Omental fat pad (tissue), 4 donors: ENCODE measurements around the gene CEP250. TPM values are rescaled to one million over a fixed set of nuclear protein-coding genes. Genes with fewer than 3 reads are reported as not detected.

ENCODE experiments used
- ATAC-seq: fragments of 150-250 bp; one replicate; pipeline ENCODE4 v1.9.1; 2016; ENCODE audit warnings: mild to moderate bottlenecking, moderate library complexity; ENCODE audit not compliant: low FRiP score
- DNase-seq: peaks from one replicate; pipeline ENCODE4 v3.0.0-alpha.2; 2019; ENCODE audit warnings: low spot score
- CTCF ChIP-seq, 3 donors: fragments of 450-650 bp; IDR thresholded peaks; one replicate each; pipeline ENCODE4 v1.5.1; 2016 to 2017; ENCODE audit warnings: antibody characterized with exemption in 3 of 3, mild to moderate bottlenecking in 3 of 3, moderate library complexity in 2 of 3
- total RNA-seq, 4 donors: library from RNA; depleted of rRNA; stranded (reverse); fragments of >200 nt; gene quantifications; one replicate each; pipeline ENCODE4 v1.1.0, GENCODE V29; 2016

The CEP250 gene
- total RNA-seq, 4 donors from 2014 or later, result 14.6 to 25.4 (median 16.2) TPM

GRCh38 chr20:35560541-35560940 lies 105.1 kb downstream of the CEP250 start:
- no peak for DNase-seq
- no peak for ATAC-seq
- TF ChIP-seq CTCF (IDR thresholded peaks at IDR 0.05), result no peak

- TF ChIP-seq CTCF (IDR thresholded peaks at IDR 0.05), result no peak
- DNase-seq (no peak), ATAC-seq (no peak)
These were observed 105.9 kb downstream of the CEP250 start for GRCh38 chr20:35561268-35561667.

GRCh38 chr20:35561671-35562070 lies 106.3 kb downstream of the CEP250 start:
- DNase-seq, result no peak

GRCh38 chr20:35562541-35563110 lies 107.2 kb downstream of the CEP250 start:
- DNase-seq (no peak), ATAC-seq (no peak)
- TF ChIP-seq CTCF (IDR thresholded peaks at IDR 0.05), result no peak

More at GRCh38 chr20:35561671-35562070, 106.3 kb downstream of the CEP250 start:
- no peak for ATAC-seq
- no peak for TF ChIP-seq CTCF (IDR thresholded peaks at IDR 0.05)

- ATAC-seq (no peak), DNase-seq (no peak)
- TF ChIP-seq CTCF (IDR thresholded peaks at IDR 0.05), result no peak
These were observed 108.4 kb downstream of the CEP250 start for GRCh38 chr20:35563834-35564233.

- no peak for ATAC-seq
- no peak for TF ChIP-seq CTCF (IDR thresholded peaks at IDR 0.05)
- DNase-seq, result no peak
These were observed 109.5 kb downstream of the CEP250 start for GRCh38 chr20:35564905-35565304.

- no peak for TF ChIP-seq CTCF (IDR thresholded peaks at IDR 0.05)
- ATAC-seq (no peak), DNase-seq (no peak)
These were observed 113.2 kb downstream of the CEP250 start for GRCh38 chr20:35568645-35569044.
